A549 (cell line): ENCODE measurements around the gene CCDC116.

Source experiments
- BHLHE40 ChIP-seq: IDR thresholded peaks from 2 replicates; pipeline ENCODE4 v1.6.1; 2012; ENCODE audit warnings: low read depth, low read length, inconsistent platforms
- CHD4 ChIP-seq: fragments of 200-600 bp; sonication (generic); IDR thresholded peaks from 2 replicates; pipeline ENCODE4 v1.6.1; 2016; ENCODE audit warnings: antibody characterized with exemption, mild to moderate bottlenecking, borderline replicate concordance
- ESRRA ChIP-seq: fragments of 150-350 bp; IDR thresholded peaks from 2 replicates; pipeline ENCODE4 v1.6.1; 2014; ENCODE audit warnings: mild to moderate bottlenecking, low read length, borderline replicate concordance
- FOSL2 ChIP-seq, 2 experiments: fragments of 450-650 bp in 1 of 2; fragments of >200 bp in 1 of 2; sonication (Bioruptor Twin) in 1 of 2; formaldehyde crosslinking; IDR thresholded peaks; 2 replicates each; pipeline versions ENCODE4 v1.5.0 to v1.6.1; 2016 to 2020; ENCODE audit warnings: mild to moderate bottlenecking in 1 of 2, moderate library complexity in 1 of 2
- HMGXB4 ChIP-seq: fragments of 250-450 bp; sonication (Bioruptor Pico); IDR thresholded peaks from 2 replicates; pipeline ENCODE4 v1.5.0; 2021; ENCODE audit warnings: mild to moderate bottlenecking, moderate library complexity, borderline replicate concordance
- JUN ChIP-seq, 2 experiments: fragments of >200 bp; sonication (Bioruptor Twin); formaldehyde crosslinking; IDR thresholded peaks; 2 replicates in 1 of 2; 3 replicates in 1 of 2; pipeline ENCODE4 v1.6.1; 2016 to 2017
- KDM5A ChIP-seq: fragments of 200-600 bp; sonication (generic); IDR thresholded peaks from 2 replicates; pipeline ENCODE4 v1.6.1; 2016; ENCODE audit warnings: antibody characterized with exemption, mild to moderate bottlenecking
- MAFK ChIP-seq: fragments of 450-650 bp; IDR thresholded peaks from 2 replicates; pipeline ENCODE4 v1.6.1; 2014; ENCODE audit not compliant: partially characterized antibody
- MAX ChIP-seq: IDR thresholded peaks from 2 replicates; pipeline ENCODE4 v1.6.1; 2012
- POLR2A ChIP-seq: IDR thresholded peaks from 2 replicates; pipeline ENCODE4 v1.6.1; 2012; ENCODE audit warnings: mild to moderate bottlenecking, low read length
- RNF2 ChIP-seq: fragments of 200-600 bp; sonication (generic); IDR thresholded peaks from 2 replicates; pipeline ENCODE4 v1.6.1; 2016; ENCODE audit warnings: low read depth, mild to moderate bottlenecking, antibody characterized with exemption, moderate library complexity, borderline replicate concordance
- SMC3 ChIP-seq: fragments of >200 bp; sonication (Bioruptor Twin); formaldehyde crosslinking; IDR thresholded peaks from 3 replicates; pipeline ENCODE4 v1.6.1; 2018; ENCODE audit warnings: inconsistent platforms
- TP53 ChIP-seq: fragments of 250-450 bp; sonication (Bioruptor Pico); IDR thresholded peaks from 2 replicates; pipeline ENCODE4 v1.5.0; 2021; ENCODE audit warnings: mild to moderate bottlenecking, moderate library complexity
- TF ChIP-seq, protein P1 (sequence below): fragments of >200 bp; sonication (Bioruptor Twin); formaldehyde crosslinking; IDR thresholded peaks from 3 replicates; pipeline ENCODE4 v1.5.1; 2016

GRCh38 chr22:21679383-21679782 is 46.8 kb downstream of the CCDC116 start:
- TF ChIP-seq, protein P1, sequence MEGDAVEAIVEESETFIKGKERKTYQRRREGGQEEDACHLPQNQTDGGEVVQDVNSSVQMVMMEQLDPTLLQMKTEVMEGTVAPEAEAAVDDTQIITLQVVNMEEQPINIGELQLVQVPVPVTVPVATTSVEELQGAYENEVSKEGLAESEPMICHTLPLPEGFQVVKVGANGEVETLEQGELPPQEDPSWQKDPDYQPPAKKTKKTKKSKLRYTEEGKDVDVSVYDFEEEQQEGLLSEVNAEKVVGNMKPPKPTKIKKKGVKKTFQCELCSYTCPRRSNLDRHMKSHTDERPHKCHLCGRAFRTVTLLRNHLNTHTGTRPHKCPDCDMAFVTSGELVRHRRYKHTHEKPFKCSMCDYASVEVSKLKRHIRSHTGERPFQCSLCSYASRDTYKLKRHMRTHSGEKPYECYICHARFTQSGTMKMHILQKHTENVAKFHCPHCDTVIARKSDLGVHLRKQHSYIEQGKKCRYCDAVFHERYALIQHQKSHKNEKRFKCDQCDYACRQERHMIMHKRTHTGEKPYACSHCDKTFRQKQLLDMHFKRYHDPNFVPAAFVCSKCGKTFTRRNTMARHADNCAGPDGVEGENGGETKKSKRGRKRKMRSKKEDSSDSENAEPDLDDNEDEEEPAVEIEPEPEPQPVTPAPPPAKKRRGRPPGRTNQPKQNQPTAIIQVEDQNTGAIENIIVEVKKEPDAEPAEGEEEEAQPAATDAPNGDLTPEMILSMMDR: no peak
- no peak for TF ChIP-seq CHD4
- no peak for TF ChIP-seq BHLHE40
- TF ChIP-seq JUN (IDR thresholded peaks at IDR 0.05): no peak
- no peak for TF ChIP-seq FOSL2 (IDR thresholded peaks at IDR 0.05)
- no peak for TF ChIP-seq FOSL2 (CRISPR knock-in tag; IDR thresholded peaks at IDR 0.05)
- TF ChIP-seq POLR2A: no peak
- no peak for TF ChIP-seq ESRRA
- no peak for TF ChIP-seq MAFK
- no peak for TF ChIP-seq HMGXB4 (CRISPR knock-in tag)
- no peak for TF ChIP-seq SMC3
- TF ChIP-seq TP53 (CRISPR knock-in tag): no peak
- no peak for TF ChIP-seq RNF2
- no peak for TF ChIP-seq KDM5A
- TF ChIP-seq MAX: no peak
